ENCODE measurements around the gene GFM1. TPM values are rescaled to one million over a fixed set of nuclear protein-coding genes. Genes with fewer than 3 reads are reported as not detected.
"Not testable (repeated sequence)": the region's sequence is repeated elsewhere in the genome, so short reads cannot be mapped to it uniquely, and the experiment has no call there.

GFM1 gene
- total RNA-seq, 1 donor from 2014 or later: 56.4 TPM

GRCh38 chr3:158683230-158683962 lies 39.1 kb downstream of the GFM1 start:
- intact Hi-C loops (cut with micrococcal nuclease): no loop called here
- H3K27me3 Mint-ChIP-seq: no peaks in the 10 kb centered on the region
- no peak overlapping the region for H3K27ac Mint-ChIP-seq
- ATAC-seq (ENCODE audit: low read depth): no peak
- H3K9me3 Mint-ChIP-seq: no peaks in the 10 kb centered on the region
- H3K4me1 Mint-ChIP-seq: no peaks in the 10 kb centered on the region
- peaks cover 53% of the 10 kb centered on the region for H3K36me3 Mint-ChIP-seq (ENCODE audit: low read depth)
- TF ChIP-seq CTCF (IDR thresholded peaks at IDR 0.05): no peak
- POLR2A ChIA-PET: no interaction called here
- CTCF ChIA-PET: interaction anchor here (0.8 to 0.9 kb wide), 2 partner anchors 11 to 24 kb away, joined by 3 to 4 read pairs; partner anchors contain the start of gene LXN
- no peak for DNase-seq
- H3K4me3 Mint-ChIP-seq: no peak overlapping the region

- DNase-seq: no peak
- Mint-ChIP-seq H3K4me1 (no peaks in the 10 kb centered on the region), H3K27ac (no peak overlapping the region), H3K27me3 (no peaks in the 10 kb centered on the region), H3K4me3 (no peak overlapping the region), H3K36me3 (ENCODE audit: low read depth) (peaks cover 55% of the 10 kb centered on the region), H3K9me3 (no peaks in the 10 kb centered on the region)
- CTCF ChIA-PET: no interaction called here
- POLR2A ChIA-PET: no interaction called here
- no peak for ATAC-seq (ENCODE audit: low read depth)
- TF ChIP-seq CTCF (IDR thresholded peaks at IDR 0.05): no peak
- intact Hi-C loops (cut with micrococcal nuclease): no loop called here
These were observed 40.8 kb downstream of the GFM1 start for GRCh38 chr3:158685159-158685558.

GRCh38 chr3:158693866-158694456 lies 49.6 kb downstream of the GFM1 start:
- H3K27me3 Mint-ChIP-seq; H3K4me3 Mint-ChIP-seq; ATAC-seq (ENCODE audit: low read depth); POLR2A ChIA-PET; intact Hi-C loops (cut with micrococcal nuclease); H3K27ac Mint-ChIP-seq; H3K9me3 Mint-ChIP-seq; DNase-seq; H3K4me1 Mint-ChIP-seq: not testable (repeated sequence)
- CTCF ChIA-PET: interaction anchor here (0.7 kb wide), 1 partner anchor 50 kb away, joined by 4 read pairs; the partner anchor contains the start of gene GFM1
- peaks cover 64% of the 10 kb centered on the region for H3K36me3 Mint-ChIP-seq (ENCODE audit: low read depth)

- intact Hi-C loops (cut with micrococcal nuclease): no loop called here
- POLR2A ChIA-PET: no interaction called here
- DNase-seq (no peak), ATAC-seq (ENCODE audit: low read depth) (no peak)
- no peaks in the 10 kb centered on the region for H3K27me3 Mint-ChIP-seq
- no peaks in the 10 kb centered on the region for H3K4me1 Mint-ChIP-seq
- CTCF ChIA-PET: no interaction called here
- no peak overlapping the region for H3K27ac Mint-ChIP-seq
- H3K9me3 Mint-ChIP-seq: peaks cover 3% of the 10 kb centered on the region
- peaks cover 54% of the 10 kb centered on the region for H3K36me3 Mint-ChIP-seq (ENCODE audit: low read depth)
- no peak overlapping the region for H3K4me3 Mint-ChIP-seq
- no peak for TF ChIP-seq CTCF (IDR thresholded peaks at IDR 0.05)
These were observed 52.3 kb downstream of the GFM1 start for GRCh38 chr3:158696618-158697017.

GRCh38 chr3:158700559-158700958 lies 56.2 kb downstream of the GFM1 start:
- H3K4me1 Mint-ChIP-seq: no peaks in the 10 kb centered on the region
- TF ChIP-seq CTCF (IDR thresholded peaks at IDR 0.05): no peak
- H3K27ac Mint-ChIP-seq: no peak overlapping the region

More at GRCh38 chr3:158700559-158700958, 56.2 kb downstream of the GFM1 start:
- H3K9me3 Mint-ChIP-seq: no peaks in the 10 kb centered on the region
- ChIA-PET CTCF (interaction anchor here (1.4 kb wide), 1 partner anchor 27 kb away, joined by 3 read pairs; no protein-coding TSS in a partner anchor), POLR2A (no interaction called here)
- no peak overlapping the region for H3K4me3 Mint-ChIP-seq
- H3K27me3 Mint-ChIP-seq: no peaks in the 10 kb centered on the region
- ATAC-seq (ENCODE audit: low read depth) (no peak), DNase-seq (no peak)
- intact Hi-C loops (cut with micrococcal nuclease): no loop called here
- peaks cover 42% of the 10 kb centered on the region for H3K36me3 Mint-ChIP-seq (ENCODE audit: low read depth)

Data from activated B cell treated with CpG ODN at 0.5 μM for 24 hours (primary cell).